ENCODE results near the gene ABHD6.

Gene ABHD6

GRCh38 chr3:58237238-58237940, at the start of gene ABHD6:
Gene ABHD6, plus strand, starts transcription at chr3:58237792. Its CDS starts 18,795 bp downstream, at chr3:58256587.
- Histone ChIP-seq H3K9me3 (ENCODE audit: insufficient read depth, low read length) (no peaks in the 10 kb centered on the region), H3K4me3 (ENCODE audit: insufficient read depth, low read length, poor library complexity, severe bottlenecking) (peak within 1 kb of the TSS; percentile 77), H3K79me2 (ENCODE audit: insufficient read depth, low read length) (peaks cover 29% of the 10 kb centered on the region), H3K9ac (ENCODE audit: low read length) (peak within 1 kb of the TSS; percentile 75), H3K4me2 (ENCODE audit: low read depth, low read length, poor library complexity, severe bottlenecking) (peak within 1 kb of the TSS; percentile 98), H4K20me1 (ENCODE audit: low read depth, low read length) (no peaks in the 10 kb centered on the region), H3K27ac (ENCODE audit: low read depth, low read length) (peak within 1 kb of the TSS; percentile 76), H3F3A (ENCODE audit: insufficient read depth) (no peaks in the 10 kb centered on the region), H2AFZ (ENCODE audit: low read depth, low read length, severe bottlenecking) (peak within 1 kb of the TSS; percentile 100), H3K36me3 (ENCODE audit: low read length) (no peaks in the 10 kb centered on the region), H3K9me2 (replicated peaks; ENCODE audit: insufficient read depth, low read length) (no peaks in the 10 kb centered on the region), H3K27me3 (ENCODE audit: low read length) (no peaks in the 10 kb centered on the region)
- no peak for TF ChIP-seq EZH2phosphoT487 (conservative IDR thresholded peaks at IDR 0.05; ENCODE audit: low read length)
- peak; percentile 34 for TF ChIP-seq CTCF (IDR thresholded peaks at IDR 0.05; ENCODE audit: insufficient read depth, low read length, poor library complexity, severe bottlenecking)

- Histone ChIP-seq H3K4me3 (ENCODE audit: insufficient read depth, low read length, poor library complexity, severe bottlenecking) (no peak overlapping the region), H3K79me2 (ENCODE audit: insufficient read depth, low read length) (no peaks in the 10 kb centered on the region), H3K27ac (ENCODE audit: low read depth, low read length) (no peak overlapping the region), H4K20me1 (ENCODE audit: low read depth, low read length) (no peaks in the 10 kb centered on the region), H3K27me3 (ENCODE audit: low read length) (no peaks in the 10 kb centered on the region), H3K9ac (ENCODE audit: low read length) (no peak overlapping the region), H2AFZ (ENCODE audit: low read depth, low read length, severe bottlenecking) (no peak overlapping the region), H3K36me3 (ENCODE audit: low read length) (no peaks in the 10 kb centered on the region), H3K4me2 (ENCODE audit: low read depth, low read length, poor library complexity, severe bottlenecking) (no peak overlapping the region), H3K9me2 (replicated peaks; ENCODE audit: insufficient read depth, low read length) (no peaks in the 10 kb centered on the region), H3F3A (ENCODE audit: insufficient read depth) (no peaks in the 10 kb centered on the region), H3K9me3 (ENCODE audit: insufficient read depth, low read length) (no peaks in the 10 kb centered on the region)
- TF ChIP-seq CTCF (IDR thresholded peaks at IDR 0.05; ENCODE audit: insufficient read depth, low read length, poor library complexity, severe bottlenecking) (no peak), EZH2phosphoT487 (conservative IDR thresholded peaks at IDR 0.05; ENCODE audit: low read length) (no peak)
Observed at GRCh38 chr3:58188173-58188564, 49.4 kb upstream of the ABHD6 start.

- no peak overlapping the region for H3K27ac ChIP-seq (ENCODE audit: low read depth, low read length)
- H3K36me3 ChIP-seq (ENCODE audit: low read length), result no peaks in the 10 kb centered on the region
- no peaks in the 10 kb centered on the region for H4K20me1 ChIP-seq (ENCODE audit: low read depth, low read length)
- H3K9me3 ChIP-seq (ENCODE audit: insufficient read depth, low read length), result no peaks in the 10 kb centered on the region
- H3K9me2 ChIP-seq (replicated peaks; ENCODE audit: insufficient read depth, low read length), result no peaks in the 10 kb centered on the region
- no peaks in the 10 kb centered on the region for H3K79me2 ChIP-seq (ENCODE audit: insufficient read depth, low read length)
- no peak overlapping the region for H3K4me3 ChIP-seq (ENCODE audit: insufficient read depth, low read length, poor library complexity, severe bottlenecking)
- TF ChIP-seq CTCF (IDR thresholded peaks at IDR 0.05; ENCODE audit: insufficient read depth, low read length, poor library complexity, severe bottlenecking) (no peak), EZH2phosphoT487 (conservative IDR thresholded peaks at IDR 0.05; ENCODE audit: low read length) (no peak)
- no peak overlapping the region for H3K4me2 ChIP-seq (ENCODE audit: low read depth, low read length, poor library complexity, severe bottlenecking)
- no peak overlapping the region for H3K9ac ChIP-seq (ENCODE audit: low read length)
- no peaks in the 10 kb centered on the region for H3F3A ChIP-seq (ENCODE audit: insufficient read depth)
- H2AFZ ChIP-seq (ENCODE audit: low read depth, low read length, severe bottlenecking), result no peak overlapping the region
- no peaks in the 10 kb centered on the region for H3K27me3 ChIP-seq (ENCODE audit: low read length)
Observed at GRCh38 chr3:58188921-58189451, 48.6 kb upstream of the ABHD6 start.

All from SU-DHL-6 (cell line).